GM19455 (cell line): ENCODE measurements around the gene MAN2A1.
"Not testable (repeated sequence)": the region's sequence is repeated elsewhere in the genome, so short reads cannot be mapped to it uniquely, and the experiment has no call there.

Experiments used
- ATAC-seq: cut with Tn5 transposase; IDR thresholded peaks from one replicate; pipeline ENCODE4 v1.9.1; 2021; ENCODE audit not compliant: unreplicated experiment

Gene MAN2A1

DNA sequence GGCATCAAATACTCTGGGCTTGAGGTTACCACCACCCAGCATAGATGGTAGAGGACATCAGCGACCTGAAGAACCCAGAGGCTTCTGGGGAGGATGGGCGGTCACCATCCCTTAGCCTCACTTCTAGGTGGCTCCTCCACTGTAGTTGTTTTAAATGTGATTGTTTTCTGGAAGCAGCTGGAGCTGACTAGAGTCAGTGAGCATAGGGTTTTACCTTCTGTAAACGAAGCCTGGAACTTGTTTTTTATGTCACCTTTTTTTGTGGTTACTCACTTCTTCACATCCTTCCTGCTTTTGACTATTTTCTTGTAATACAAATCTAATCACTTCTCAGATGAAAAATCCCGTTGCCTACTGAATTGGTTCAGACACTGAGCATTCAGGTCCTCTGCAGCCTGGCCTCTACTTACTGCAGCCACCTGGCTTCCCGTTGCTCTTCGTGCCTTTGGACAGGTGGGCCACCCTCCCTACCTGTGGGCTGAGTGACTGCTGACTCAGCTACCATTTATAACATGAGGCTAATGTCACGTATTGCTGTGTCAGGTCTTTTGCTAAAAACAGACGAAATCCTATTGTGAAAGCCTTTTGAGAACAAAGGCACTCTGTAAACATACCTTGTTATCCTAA, 167.8 kb downstream of the MAN2A1 start:
- no peak for ATAC-seq

- ATAC-seq, result no peak
These were observed 169.8 kb downstream of the MAN2A1 start for GRCh38 chr5:109859537-109859936.

GRCh38 chr5:109862301-109862700, 172.6 kb downstream of the MAN2A1 start:
- ATAC-seq, result no peak

GRCh38 chr5:109863752-109864151, 174.0 kb downstream of the MAN2A1 start:
- no peak for ATAC-seq

DNA sequence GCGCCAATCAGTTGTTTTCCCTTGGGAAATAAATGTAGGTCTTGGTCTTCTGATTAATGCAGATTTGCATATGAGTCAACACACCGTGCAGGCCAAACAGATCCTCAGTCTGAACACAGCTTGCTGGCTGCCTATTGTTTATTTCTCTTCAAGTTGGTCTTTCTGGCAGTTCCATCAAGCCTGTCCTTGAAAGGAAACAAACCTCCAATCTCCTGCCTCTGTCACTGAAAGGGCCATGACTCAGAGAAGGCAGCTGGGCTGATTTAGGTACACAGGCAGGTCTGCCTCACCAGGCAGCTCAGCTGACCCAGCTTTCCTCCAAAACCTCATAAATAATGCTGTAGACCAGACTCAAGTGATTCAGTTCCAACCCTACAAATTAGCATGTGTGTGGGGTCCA, 175.9 kb downstream of the MAN2A1 start:
- no peak for ATAC-seq

DNA sequence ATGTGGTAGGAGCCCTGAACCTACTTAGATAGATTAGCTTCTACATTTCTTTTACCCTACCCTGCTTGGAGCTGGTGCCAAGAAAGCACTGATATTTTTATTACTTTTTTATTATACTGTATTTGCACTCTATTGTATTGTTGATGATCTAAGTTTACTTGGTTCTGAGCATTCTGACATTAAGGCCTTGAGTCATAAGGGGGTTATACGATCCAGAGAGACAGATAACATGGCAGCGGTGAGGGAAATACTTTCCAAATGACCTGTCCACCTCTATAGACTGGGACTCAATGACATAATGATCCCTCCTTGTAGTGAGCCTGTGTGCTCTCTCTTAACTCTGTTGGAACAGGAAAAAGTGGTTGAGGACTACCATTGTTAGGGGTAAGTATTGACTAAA, 176.3 kb downstream of the MAN2A1 start:
- no peak for ATAC-seq

- no peak for ATAC-seq
These were observed 179.0 kb downstream of the MAN2A1 start for GRCh38 chr5:109868737-109869136.

GRCh38 chr5:109873687-109874086, 184.0 kb downstream of the MAN2A1 start:
- ATAC-seq, result no peak

GRCh38 chr5:109874108-109874507, 184.4 kb downstream of the MAN2A1 start:
- ATAC-seq, result no peak

DNA sequence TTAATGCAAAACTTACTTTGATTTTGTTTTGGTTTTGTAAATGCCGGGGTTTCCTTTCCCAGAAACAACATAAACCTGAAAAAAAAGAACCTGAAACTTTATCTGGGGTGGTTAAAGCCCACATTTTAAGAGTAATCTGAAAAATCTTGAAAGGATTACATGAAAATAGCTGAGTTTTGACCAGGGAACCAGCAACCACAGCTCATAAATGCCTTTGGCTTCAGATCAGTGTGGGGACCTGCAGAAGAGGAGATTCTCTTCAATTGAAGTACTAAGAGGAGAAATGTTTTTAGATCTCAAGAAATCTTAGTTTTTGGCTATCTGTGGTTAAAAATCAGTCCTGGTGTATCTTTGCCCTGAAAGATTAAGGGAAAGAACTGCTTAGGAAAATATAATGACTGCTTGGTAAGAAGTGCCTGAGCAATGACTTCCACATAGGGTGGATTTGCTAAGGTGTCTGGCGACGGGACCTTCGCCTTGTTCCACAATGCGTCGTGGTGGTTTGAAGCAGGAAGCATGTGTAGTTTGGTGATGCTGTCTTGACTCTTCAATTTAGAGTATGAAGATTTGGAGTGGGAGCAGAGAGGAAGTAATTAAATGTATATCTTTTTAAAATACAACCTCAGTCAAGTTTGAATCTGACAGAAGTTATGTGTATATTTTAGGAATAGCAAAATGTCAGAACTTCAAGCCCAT, 186.5 kb downstream of the MAN2A1 start:
- no peak for ATAC-seq

DNA sequence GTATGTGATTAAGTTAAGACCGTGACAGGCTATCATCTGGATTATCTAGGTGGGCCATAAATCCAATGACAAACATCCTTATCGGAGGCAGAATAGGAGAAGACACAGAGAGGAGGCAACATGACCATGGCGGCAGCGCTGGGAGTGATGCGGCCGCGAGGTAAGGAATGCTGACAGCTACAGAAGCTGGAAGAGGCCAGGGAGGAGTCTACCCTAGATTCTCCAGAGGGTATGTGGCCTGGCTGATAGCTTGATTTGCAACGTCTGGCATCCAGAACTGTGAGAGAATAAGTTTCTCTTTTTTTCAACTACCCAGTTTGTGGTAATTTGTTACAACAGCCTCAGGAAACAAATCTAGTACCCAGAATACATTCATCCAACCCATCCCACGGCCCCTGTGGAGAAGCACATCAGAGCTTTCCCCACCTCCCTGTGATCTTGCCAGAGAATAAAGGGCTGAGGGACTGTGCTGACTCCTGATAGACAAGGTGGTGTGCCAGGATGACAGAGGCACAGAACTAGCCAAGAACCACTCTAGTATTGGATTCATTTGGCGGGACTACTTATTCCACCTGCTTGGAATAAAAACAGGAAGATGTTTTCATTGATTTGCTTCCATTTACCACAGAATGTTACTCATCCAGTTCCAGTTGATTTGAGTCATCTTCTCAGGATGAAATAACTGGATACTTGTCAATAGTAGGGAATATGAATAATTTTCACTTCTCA, 187.4 kb downstream of the MAN2A1 start:
- ATAC-seq, result no peak

GRCh38 chr5:109877670-109878045, 187.9 kb downstream of the MAN2A1 start:
- no peak for ATAC-seq

DNA sequence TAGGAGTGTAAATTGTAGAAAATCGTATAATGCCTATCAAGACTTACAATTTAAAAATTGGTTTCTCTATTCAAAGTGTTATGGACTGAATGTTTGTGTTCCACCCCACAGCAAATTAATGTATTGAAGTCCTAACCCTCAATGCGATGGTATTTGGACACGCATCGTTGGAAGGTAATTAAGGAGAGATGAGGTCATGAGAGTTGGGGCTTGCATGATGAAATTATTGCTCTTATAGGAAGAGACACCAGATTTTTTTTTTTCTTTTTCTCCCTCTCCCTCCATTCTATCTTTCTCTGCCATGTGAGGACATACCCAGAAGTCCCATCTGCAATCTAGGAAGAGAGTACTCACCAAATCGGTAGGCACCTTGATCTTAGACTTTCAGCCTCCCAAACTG, 189.2 kb downstream of the MAN2A1 start:
- no peak for ATAC-seq

- ATAC-seq, result no peak
These were observed 191.4 kb downstream of the MAN2A1 start for GRCh38 chr5:109880907-109881685.

DNA sequence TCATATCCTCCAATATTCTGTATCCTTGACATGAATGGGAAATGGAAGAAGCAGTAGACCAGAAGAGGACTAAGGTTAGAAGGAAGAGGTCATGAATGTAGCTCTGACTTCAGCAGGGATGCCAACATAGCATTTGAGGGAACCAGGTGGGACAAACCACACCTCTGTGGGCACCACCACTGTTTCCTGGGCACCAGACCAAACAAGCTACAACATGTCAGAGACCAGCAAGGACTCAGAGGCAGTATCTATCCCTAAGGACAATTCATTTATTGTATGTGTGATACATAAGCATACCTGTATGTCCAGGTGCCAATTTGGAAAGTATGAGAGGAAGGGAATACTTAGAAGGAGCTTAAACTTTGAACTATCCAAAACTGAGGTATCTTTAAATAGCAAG, 192.8 kb downstream of the MAN2A1 start:
- no peak for ATAC-seq

DNA sequence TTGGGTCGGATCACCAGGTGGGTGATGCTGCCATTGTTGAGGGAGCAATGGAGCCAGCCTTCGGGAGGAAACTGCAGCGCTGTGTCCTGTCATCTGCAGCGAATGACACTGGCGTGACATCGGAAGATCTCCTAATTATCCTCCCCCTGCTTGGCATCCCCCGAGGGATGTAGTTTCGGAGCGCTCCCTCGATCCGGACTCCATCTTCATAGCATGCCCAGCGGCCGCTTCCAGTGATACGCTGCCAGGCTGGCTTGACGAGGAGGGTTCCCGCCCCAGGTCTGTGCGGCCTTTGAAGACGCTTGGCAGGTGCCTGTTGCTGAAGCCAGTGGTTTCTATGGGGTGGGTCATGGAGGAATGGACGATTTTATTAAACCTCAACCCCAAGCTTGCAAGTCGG, 194.9 kb downstream of the MAN2A1 start:
- ATAC-seq, result no peak

DNA sequence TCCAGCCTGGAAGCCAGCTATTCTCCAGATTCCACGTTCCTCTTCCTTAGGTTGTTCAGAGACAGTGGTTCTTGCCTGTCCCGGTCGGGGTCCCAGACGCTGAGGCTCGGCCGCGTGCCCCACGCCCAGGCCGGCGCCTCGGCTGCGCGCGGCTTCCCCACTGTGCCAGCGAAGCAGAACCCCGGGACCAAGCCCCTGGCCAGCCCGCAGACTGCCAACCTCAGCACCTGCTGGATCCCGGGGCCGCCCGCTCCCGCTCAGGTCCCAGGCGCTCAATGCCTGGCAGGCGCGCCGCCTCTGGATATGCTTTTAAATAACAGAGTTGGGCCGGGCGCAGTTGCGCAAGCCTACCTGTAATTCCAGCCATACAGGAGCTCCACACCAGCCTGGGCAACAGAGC, 195.5 kb downstream of the MAN2A1 start:
- no peak for ATAC-seq

DNA sequence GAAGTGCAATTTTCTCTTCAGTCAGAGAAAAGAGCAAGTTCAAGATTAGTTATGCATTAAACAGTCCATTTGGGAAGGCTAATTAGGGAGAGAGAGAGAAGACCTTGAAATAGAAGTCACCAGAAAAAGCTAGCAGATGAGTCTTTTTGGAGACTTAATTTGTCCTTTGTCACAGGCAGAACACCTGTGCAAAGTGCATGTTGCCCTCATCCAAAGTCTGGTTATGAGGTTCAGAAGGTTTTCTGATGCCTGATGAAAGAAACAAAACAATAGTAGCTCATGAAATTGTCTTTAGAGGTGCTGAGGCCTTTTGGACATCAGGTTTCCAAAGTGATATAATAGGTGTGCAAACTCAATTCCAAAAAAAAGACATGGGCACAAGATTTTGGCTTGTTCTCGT, 199.3 kb downstream of the MAN2A1 start:
- ATAC-seq, result no peak

DNA sequence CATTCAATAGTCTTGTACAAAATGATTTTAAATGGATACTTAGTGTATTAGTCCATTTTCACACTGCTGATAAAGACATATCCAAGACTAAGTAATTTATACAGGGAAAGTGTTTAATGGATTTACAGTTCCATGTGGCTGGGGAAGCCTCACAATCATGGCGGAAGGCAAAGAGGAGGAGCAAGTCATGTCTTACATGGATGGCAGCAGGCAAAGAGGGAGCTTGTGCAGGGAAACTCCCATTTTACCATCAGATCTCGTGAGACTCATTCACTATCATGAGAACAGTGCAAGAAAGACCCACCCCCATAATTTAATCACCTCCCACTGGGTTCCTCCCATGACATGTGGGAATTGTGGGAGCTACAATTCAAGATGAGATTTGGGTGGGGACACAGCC, 203.5 kb downstream of the MAN2A1 start:
- ATAC-seq, result not testable (repeated sequence)

- no peak for ATAC-seq
These were observed 208.8 kb downstream of the MAN2A1 start for GRCh38 chr5:109898269-109899162.

DNA sequence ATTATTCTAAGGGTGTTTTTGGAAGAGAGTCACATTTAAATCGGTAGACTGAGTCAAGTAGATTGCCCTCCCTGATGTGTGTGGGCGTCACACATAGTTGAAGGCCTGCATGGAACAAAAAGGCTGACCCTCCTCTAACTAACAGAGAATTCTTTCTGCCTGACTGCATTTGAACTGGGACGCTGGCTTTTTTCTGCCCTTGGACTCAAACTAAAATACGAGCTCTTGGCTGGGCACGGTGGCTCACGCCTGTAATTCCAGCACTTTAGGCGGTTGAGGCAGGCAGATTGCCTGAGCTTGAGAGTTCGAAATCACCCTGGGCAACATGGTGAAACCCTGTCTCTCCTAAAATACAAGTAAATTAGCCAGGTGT, 209.4 kb downstream of the MAN2A1 start:
- no peak for ATAC-seq
